Measurements from ENCODE around the gene ATAT1. TPM values are rescaled to one million over a fixed set of nuclear protein-coding genes. Genes with fewer than 3 reads are reported as not detected.

Gene ATAT1
- total and polyA plus RNA-seq, 9 of the 15 experiments (the other 6 are each of a cell fraction or from before 2014, with no cell fraction given) = 0.65 to 5.8 (median 1.6) TPM

DNA sequence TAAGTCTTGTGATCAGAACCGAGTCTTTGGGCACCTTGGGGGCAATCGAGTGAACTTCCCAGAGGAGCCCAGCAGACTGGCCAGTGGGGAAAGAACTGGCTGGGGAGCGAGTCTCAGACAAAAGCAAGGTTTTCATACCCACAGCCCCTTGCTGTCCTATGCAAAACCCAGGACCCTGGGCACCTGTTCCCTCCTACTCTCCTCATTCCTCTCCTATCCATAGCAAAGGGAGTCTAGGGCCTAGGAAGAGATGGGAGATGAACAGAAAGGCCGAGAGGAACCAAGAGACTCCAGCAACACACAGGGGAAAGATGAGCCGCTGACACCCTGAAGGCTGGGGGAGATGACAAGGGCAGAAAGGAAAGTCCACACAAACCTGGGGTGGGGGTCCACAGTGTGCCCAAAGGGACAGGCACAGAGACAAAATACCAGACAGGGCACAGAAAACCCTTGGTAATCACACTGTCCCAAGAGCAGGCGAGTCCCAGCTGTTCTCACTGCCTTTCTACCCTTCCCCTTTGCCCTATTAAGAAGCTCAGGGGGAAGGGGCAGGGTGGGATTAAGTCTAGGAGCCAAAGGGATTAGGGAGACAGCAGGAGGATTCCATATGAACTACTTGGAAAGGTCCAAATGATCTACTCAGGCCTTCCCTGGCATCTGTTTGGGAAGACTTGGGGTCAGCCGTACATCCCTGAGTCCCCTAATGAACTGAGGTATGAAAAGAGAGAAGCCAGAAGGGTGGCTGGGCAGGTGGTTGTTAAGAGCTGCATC is 53.3 kb downstream of the ATAT1 start (continued):
- TF ChIP-seq, protein P1, sequence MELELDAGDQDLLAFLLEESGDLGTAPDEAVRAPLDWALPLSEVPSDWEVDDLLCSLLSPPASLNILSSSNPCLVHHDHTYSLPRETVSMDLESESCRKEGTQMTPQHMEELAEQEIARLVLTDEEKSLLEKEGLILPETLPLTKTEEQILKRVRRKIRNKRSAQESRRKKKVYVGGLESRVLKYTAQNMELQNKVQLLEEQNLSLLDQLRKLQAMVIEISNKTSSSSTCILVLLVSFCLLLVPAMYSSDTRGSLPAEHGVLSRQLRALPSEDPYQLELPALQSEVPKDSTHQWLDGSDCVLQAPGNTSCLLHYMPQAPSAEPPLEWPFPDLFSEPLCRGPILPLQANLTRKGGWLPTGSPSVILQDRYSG (tag; conservative IDR thresholded peaks at IDR 0.05; ENCODE audit: low read depth) = no peak
- no peak for TF ChIP-seq MITF (IDR thresholded peaks at IDR 0.05)
- no peak for TF ChIP-seq MAFF (IDR thresholded peaks at IDR 0.05; ENCODE audit: low read length)
- TF ChIP-seq GABPB1 (CRISPR knock-in tag; IDR thresholded peaks at IDR 0.05) = 0 out of 2 replicates have a peak, but pooled peaks have one; percentile 31
- TF ChIP-seq GTF2E2 (tag; IDR thresholded peaks at IDR 0.05) = no peak
- TF ChIP-seq DEAF1 (CRISPR knock-in tag; IDR thresholded peaks at IDR 0.05) = no peak
- no peak for TF ChIP-seq RCOR1 (IDR thresholded peaks at IDR 0.05; ENCODE audit: borderline replicate concordance in 1 of 2, low read depth in 2 of 2, low read length in 2 of 2)
- TF ChIP-seq TFAM (CRISPR knock-in tag; conservative IDR thresholded peaks at IDR 0.05) = no peak
- TF ChIP-seq ILK (tag; IDR thresholded peaks at IDR 0.05; ENCODE audit: borderline replicate concordance, low read depth) = no peak
- no peak for TF ChIP-seq SRSF1 (IDR thresholded peaks at IDR 0.05; ENCODE audit: low read depth, low read length)
- TF ChIP-seq GATAD2B (IDR thresholded peaks at IDR 0.05; ENCODE audit: borderline replicate concordance) = no peak
- TF ChIP-seq MYBL2 (IDR thresholded peaks at IDR 0.05; ENCODE audit: low read depth) = no peak
- TF ChIP-seq MYBL2 (CRISPR knock-in tag; IDR thresholded peaks at IDR 0.05; ENCODE audit: borderline replicate concordance) = no peak
- no peak for TF ChIP-seq NFYB (IDR thresholded peaks at IDR 0.05; ENCODE audit: extremely low read depth, insufficient read length)
- TF ChIP-seq KDM5B (IDR thresholded peaks at IDR 0.05; ENCODE audit: insufficient replicate concordance, low read depth, low read length) = peak; percentile 3
- no peak for TF ChIP-seq CCNT2 (IDR thresholded peaks at IDR 0.05; ENCODE audit: borderline replicate concordance, extremely low read depth, insufficient read length, low read depth, low read length)
- TF ChIP-seq HDAC8 (tag; IDR thresholded peaks at IDR 0.05) = no peak
- TF ChIP-seq KLF10 (CRISPR knock-in tag; IDR thresholded peaks at IDR 0.05) = no peak
- TF ChIP-seq GABPB2 (CRISPR knock-in tag; conservative IDR thresholded peaks at IDR 0.05) = no peak

Measured in K562 (cell line).